GM12878 (cell line): ENCODE results near the gene ADAMTS14. TPM values are rescaled to one million over a fixed set of nuclear protein-coding genes. Genes with fewer than 3 reads are reported as not detected.

Source experiments
- CHD2 ChIP-seq: IDR thresholded peaks from 2 replicates; pipeline ENCODE4 v1.6.1; 2011; ENCODE audit warnings: low read depth, low read length, improper control_type of control experiment, borderline replicate concordance
- KLF5 ChIP-seq: fragments of 450-650 bp; IDR thresholded peaks from 2 replicates; pipeline ENCODE4 v1.6.1; 2014; ENCODE audit warnings: mild to moderate bottlenecking; ENCODE audit not compliant: partially characterized antibody
- POU2F2 ChIP-seq: IDR thresholded peaks from 3 replicates; pipeline ENCODE4 v1.6.1; 2011; ENCODE audit warnings: low read depth, mild to moderate bottlenecking, low read length, borderline replicate concordance
- SKIL ChIP-seq: fragments of 450-650 bp; IDR thresholded peaks from 2 replicates; pipeline ENCODE4 v1.6.1; 2017; ENCODE audit warnings: mild to moderate bottlenecking, low read depth, inconsistent platforms; ENCODE audit not compliant: poor library complexity, severe bottlenecking
- YBX1 ChIP-seq: fragments of 450-650 bp; IDR thresholded peaks from 2 replicates; pipeline ENCODE4 v1.6.1; 2016; ENCODE audit warnings: antibody characterized with exemption
- polyA plus RNA-seq, 11 experiments: library from polyadenylated mRNA; depleted of rRNA in 4 of 11; unstranded in 6 of 11; stranded (reverse) in 5 of 11; fragments of >200 nt; fragmentation: Nextera tagmentation in 4 of 11; fragmentation: Illumina TruSeq in 1 of 11; extraction: Ambion mirVana in 4 of 11; extraction: Trizol in 1 of 11; gene quantifications; 1 replicate in 1 of 11; 2 replicates in 10 of 11; pipeline versions ENCODE4 v1.2.1 to v1.2.3, GENCODE V29; 2011 to 2016; ENCODE audit warnings: inconsistent platforms in 2 of 11, missing spikeins in 2 of 11, low read depth in 1 of 11
- total RNA-seq, 4 experiments: library from RNA; depleted of rRNA in 3 of 4; stranded (reverse); fragments of >200 nt in 3 of 4; fragmentation: Illumina TruSeq in 1 of 4; extraction: Trizol in 1 of 4; gene quantifications; 2 replicates each; pipeline versions ENCODE4 v1.2.1 to v1.2.3, GENCODE V29; 2013 to 2021
- TF ChIP-seq, protein P1 (sequence below): fragments of 450-650 bp; IDR thresholded peaks from 2 replicates; pipeline ENCODE4 v1.6.1; 2017; ENCODE audit warnings: mild to moderate bottlenecking, moderate library complexity
- TF ChIP-seq, protein P2 (sequence below): IDR thresholded peaks from 2 replicates; pipeline ENCODE4 v1.6.1; 2012; ENCODE audit warnings: low read depth, low read length, improper control_type of control experiment

ADAMTS14 gene
- total and polyA plus RNA-seq, 10 of the 15 experiments (the other 5 are each of a cell fraction or from before 2014, with no cell fraction given), result 0.03 to 0.05 TPM; not detected in 8

- TF ChIP-seq YBX1, result no peak
- no peak for TF ChIP-seq KLF5
- TF ChIP-seq, protein P1, sequence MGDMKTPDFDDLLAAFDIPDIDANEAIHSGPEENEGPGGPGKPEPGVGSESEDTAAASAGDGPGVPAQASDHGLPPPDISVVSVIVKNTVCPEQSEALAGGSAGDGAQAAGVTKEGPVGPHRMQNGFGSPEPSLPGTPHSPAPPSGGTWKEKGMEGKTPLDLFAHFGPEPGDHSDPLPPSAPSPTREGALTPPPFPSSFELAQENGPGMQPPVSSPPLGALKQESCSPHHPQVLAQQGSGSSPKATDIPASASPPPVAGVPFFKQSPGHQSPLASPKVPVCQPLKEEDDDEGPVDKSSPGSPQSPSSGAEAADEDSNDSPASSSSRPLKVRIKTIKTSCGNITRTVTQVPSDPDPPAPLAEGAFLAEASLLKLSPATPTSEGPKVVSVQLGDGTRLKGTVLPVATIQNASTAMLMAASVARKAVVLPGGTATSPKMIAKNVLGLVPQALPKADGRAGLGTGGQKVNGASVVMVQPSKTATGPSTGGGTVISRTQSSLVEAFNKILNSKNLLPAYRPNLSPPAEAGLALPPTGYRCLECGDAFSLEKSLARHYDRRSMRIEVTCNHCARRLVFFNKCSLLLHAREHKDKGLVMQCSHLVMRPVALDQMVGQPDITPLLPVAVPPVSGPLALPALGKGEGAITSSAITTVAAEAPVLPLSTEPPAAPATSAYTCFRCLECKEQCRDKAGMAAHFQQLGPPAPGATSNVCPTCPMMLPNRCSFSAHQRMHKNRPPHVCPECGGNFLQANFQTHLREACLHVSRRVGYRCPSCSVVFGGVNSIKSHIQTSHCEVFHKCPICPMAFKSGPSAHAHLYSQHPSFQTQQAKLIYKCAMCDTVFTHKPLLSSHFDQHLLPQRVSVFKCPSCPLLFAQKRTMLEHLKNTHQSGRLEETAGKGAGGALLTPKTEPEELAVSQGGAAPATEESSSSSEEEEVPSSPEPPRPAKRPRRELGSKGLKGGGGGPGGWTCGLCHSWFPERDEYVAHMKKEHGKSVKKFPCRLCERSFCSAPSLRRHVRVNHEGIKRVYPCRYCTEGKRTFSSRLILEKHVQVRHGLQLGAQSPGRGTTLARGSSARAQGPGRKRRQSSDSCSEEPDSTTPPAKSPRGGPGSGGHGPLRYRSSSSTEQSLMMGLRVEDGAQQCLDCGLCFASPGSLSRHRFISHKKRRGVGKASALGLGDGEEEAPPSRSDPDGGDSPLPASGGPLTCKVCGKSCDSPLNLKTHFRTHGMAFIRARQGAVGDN, result no peak
- no peak for TF ChIP-seq SKIL
- TF ChIP-seq CHD2, result no peak
- TF ChIP-seq, protein P2, sequence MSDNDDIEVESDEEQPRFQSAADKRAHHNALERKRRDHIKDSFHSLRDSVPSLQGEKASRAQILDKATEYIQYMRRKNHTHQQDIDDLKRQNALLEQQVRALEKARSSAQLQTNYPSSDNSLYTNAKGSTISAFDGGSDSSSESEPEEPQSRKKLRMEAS, result no peak
- TF ChIP-seq POU2F2, result no peak
Measured at GRCh38 chr10:70776455-70777005, 104.2 kb downstream of the ADAMTS14 start (continued).
